Activated naive CD4-positive, alpha-beta T cell treated with anti-CD3 and anti-CD28 coated beads for 36 hours (primary cell): ENCODE measurements around the gene MYZAP. TPM values are rescaled to one million over a fixed set of nuclear protein-coding genes. Genes with fewer than 3 reads are reported as not detected.

Experiments
- CTCF ChIA-PET: fragments of 350-600 bp; sonication (Branson Sonifier 250); formaldehyde crosslinking; loops from one replicate; lab custom pipeline; 2021; ENCODE audit warnings: antibody characterized with exemption; lab: Charles Lee
- DNase-seq: peaks from one replicate; pipeline ENCODE4 v3.0.0-alpha.2; 2020
- H3K27ac Mint-ChIP-seq: one replicate; pipeline ENCODE4 v1.8.0; 2021; ENCODE audit warnings: mild to moderate bottlenecking, mixed read lengths
- H3K27me3 Mint-ChIP-seq: one replicate; pipeline ENCODE4 v1.8.0; 2021; ENCODE audit warnings: low read depth, mixed read lengths
- H3K36me3 Mint-ChIP-seq: one replicate; pipeline ENCODE4 v1.8.0; 2021; ENCODE audit warnings: low read depth, mixed read lengths
- H3K4me1 Mint-ChIP-seq: one replicate; pipeline ENCODE4 v1.8.0; 2021; ENCODE audit warnings: low read depth, mixed read lengths
- H3K4me3 Mint-ChIP-seq: one replicate; pipeline ENCODE4 v1.8.0; 2021; ENCODE audit warnings: mild to moderate bottlenecking, moderate library complexity, mixed read lengths
- H3K9me3 Mint-ChIP-seq: one replicate; pipeline ENCODE4 v1.8.0; 2021; ENCODE audit warnings: mixed read lengths
- intact Hi-C: fragments of 100-400 bp; cut with micrococcal nuclease; formaldehyde crosslinking; loops from one replicate; pipeline ENCODE4 v1.15.1; 2023
- total RNA-seq, 2 experiments: library from RNA; stranded (reverse); gene quantifications; one replicate each; pipeline ENCODE4 v1.2.3, GENCODE V29; 2021

The MYZAP gene
- total RNA-seq, 2 experiments from 2014 or later, result 0.38 to 0.40 TPM

- Mint-ChIP-seq H3K4me1 (peaks cover 27% of the 10 kb centered on the region), H3K4me3 (no peak overlapping the region), H3K9me3 (no peaks in the 10 kb centered on the region), H3K27ac (no peak overlapping the region), H3K36me3 (no peaks in the 10 kb centered on the region), H3K27me3 (no peaks in the 10 kb centered on the region)
- intact Hi-C loops, result no loop called here
- CTCF ChIA-PET, result interaction anchor here (0.6 to 1.1 kb wide), 2 partner anchors 8 to 555 kb away, joined by 3 read pairs; no protein-coding TSS in a partner anchor
- DNase-seq, result no peak
Observed at GRCh38 chr15:57566834-57567233, 24.9 kb upstream of the MYZAP start.

- H3K9me3 Mint-ChIP-seq, result no peaks in the 10 kb centered on the region
- H3K4me1 Mint-ChIP-seq, result peaks cover 17% of the 10 kb centered on the region
- CTCF ChIA-PET, result no interaction called here
- H3K36me3 Mint-ChIP-seq, result no peaks in the 10 kb centered on the region
- intact Hi-C loops, result no loop called here
- no peaks in the 10 kb centered on the region for H3K27me3 Mint-ChIP-seq
- H3K4me3 Mint-ChIP-seq, result no peak overlapping the region
- no peak for DNase-seq
- no peak overlapping the region for H3K27ac Mint-ChIP-seq
Observed at GRCh38 chr15:57567891-57568290, 23.8 kb upstream of the MYZAP start.

- peaks cover 14% of the 10 kb centered on the region for H3K4me1 Mint-ChIP-seq
Observed at GRCh38 chr15:57568299-57568698, 23.4 kb upstream of the MYZAP start.

GRCh38 chr15:57570340-57570739 is 21.4 kb upstream of the MYZAP start:
- intact Hi-C loops, result no loop called here
- no peak overlapping the region for H3K27ac Mint-ChIP-seq

More at GRCh38 chr15:57568299-57568698, 23.4 kb upstream of the MYZAP start:
- no peak for DNase-seq
- intact Hi-C loops, result no loop called here
- CTCF ChIA-PET, result interaction anchor here (1.4 kb wide), 1 partner anchor 8 kb away, joined by 5 read pairs; no protein-coding TSS in a partner anchor
- Mint-ChIP-seq H3K27ac (no peak overlapping the region), H3K36me3 (no peaks in the 10 kb centered on the region), H3K27me3 (no peaks in the 10 kb centered on the region), H3K9me3 (no peaks in the 10 kb centered on the region), H3K4me3 (no peak overlapping the region)

GRCh38 chr15:57570994-57571393 is 20.7 kb upstream of the MYZAP start:
- Mint-ChIP-seq H3K27ac (no peak overlapping the region), H3K4me3 (no peak overlapping the region), H3K9me3 (no peaks in the 10 kb centered on the region), H3K4me1 (no peaks in the 10 kb centered on the region), H3K36me3 (no peaks in the 10 kb centered on the region), H3K27me3 (no peaks in the 10 kb centered on the region)
- CTCF ChIA-PET, result no interaction called here
- intact Hi-C loops, result no loop called here
- DNase-seq, result no peak

More at GRCh38 chr15:57570340-57570739, 21.4 kb upstream of the MYZAP start:
- peaks cover 5% of the 10 kb centered on the region for H3K4me1 Mint-ChIP-seq
- no peak for DNase-seq
- H3K36me3 Mint-ChIP-seq, result no peaks in the 10 kb centered on the region
- no peak overlapping the region for H3K4me3 Mint-ChIP-seq
- H3K27me3 Mint-ChIP-seq, result no peaks in the 10 kb centered on the region
- CTCF ChIA-PET, result no interaction called here
- no peaks in the 10 kb centered on the region for H3K9me3 Mint-ChIP-seq

- H3K9me3 Mint-ChIP-seq, result no peaks in the 10 kb centered on the region
- CTCF ChIA-PET, result interaction anchor here (0.7 kb wide), 1 partner anchor 79 kb away, joined by 3 read pairs; no protein-coding TSS in a partner anchor
Observed at GRCh38 chr15:57571725-57572124, 20.0 kb upstream of the MYZAP start.

GRCh38 chr15:57572468-57572867 is 19.2 kb upstream of the MYZAP start:
- intact Hi-C loops, result no loop called here
- no peaks in the 10 kb centered on the region for H3K9me3 Mint-ChIP-seq
- no peak overlapping the region for H3K27ac Mint-ChIP-seq
- no peaks in the 10 kb centered on the region for H3K27me3 Mint-ChIP-seq
- DNase-seq, result no peak
- no peaks in the 10 kb centered on the region for H3K4me1 Mint-ChIP-seq
- CTCF ChIA-PET, result no interaction called here
- no peaks in the 10 kb centered on the region for H3K36me3 Mint-ChIP-seq
- H3K4me3 Mint-ChIP-seq, result no peak overlapping the region

More at GRCh38 chr15:57571725-57572124, 20.0 kb upstream of the MYZAP start:
- H3K4me3 Mint-ChIP-seq, result no peak overlapping the region
- H3K4me1 Mint-ChIP-seq, result no peaks in the 10 kb centered on the region
- no peaks in the 10 kb centered on the region for H3K36me3 Mint-ChIP-seq
- DNase-seq, result no peak
- intact Hi-C loops, result no loop called here
- no peaks in the 10 kb centered on the region for H3K27me3 Mint-ChIP-seq
- no peak overlapping the region for H3K27ac Mint-ChIP-seq

- CTCF ChIA-PET, result no interaction called here
- no peak overlapping the region for H3K4me3 Mint-ChIP-seq
- no peaks in the 10 kb centered on the region for H3K4me1 Mint-ChIP-seq
- H3K36me3 Mint-ChIP-seq, result no peaks in the 10 kb centered on the region
- intact Hi-C loops, result no loop called here
- H3K27me3 Mint-ChIP-seq, result no peaks in the 10 kb centered on the region
- H3K9me3 Mint-ChIP-seq, result no peaks in the 10 kb centered on the region
- H3K27ac Mint-ChIP-seq, result no peak overlapping the region
- DNase-seq, result no peak
Observed at GRCh38 chr15:57573151-57573550, 18.6 kb upstream of the MYZAP start.

GRCh38 chr15:57575363-57575762 is 16.3 kb upstream of the MYZAP start:
- H3K36me3 Mint-ChIP-seq, result no peaks in the 10 kb centered on the region
- no peaks in the 10 kb centered on the region for H3K27me3 Mint-ChIP-seq
- no peaks in the 10 kb centered on the region for H3K9me3 Mint-ChIP-seq
- no peak overlapping the region for H3K27ac Mint-ChIP-seq
- no peak overlapping the region for H3K4me3 Mint-ChIP-seq
- intact Hi-C loops, result no loop called here
- no peaks in the 10 kb centered on the region for H3K4me1 Mint-ChIP-seq
- no peak for DNase-seq
- CTCF ChIA-PET, result no interaction called here

GRCh38 chr15:57578288-57578900 is 13.3 kb upstream of the MYZAP start:
- Mint-ChIP-seq H3K27me3 (no peaks in the 10 kb centered on the region), H3K4me3 (no peak overlapping the region), H3K4me1 (no peaks in the 10 kb centered on the region), H3K27ac (no peak overlapping the region), H3K36me3 (peaks cover 2% of the 10 kb centered on the region), H3K9me3 (peaks cover 7% of the 10 kb centered on the region)
- DNase-seq, result no peak
- intact Hi-C loops, result no loop called here
- CTCF ChIA-PET, result no interaction called here

- peaks cover 12% of the 10 kb centered on the region for H3K9me3 Mint-ChIP-seq
- intact Hi-C loops, result no loop called here
- no peak for DNase-seq
- H3K4me3 Mint-ChIP-seq, result no peak overlapping the region
- no peaks in the 10 kb centered on the region for H3K4me1 Mint-ChIP-seq
- no peaks in the 10 kb centered on the region for H3K27me3 Mint-ChIP-seq
- peaks cover 2% of the 10 kb centered on the region for H3K36me3 Mint-ChIP-seq
- CTCF ChIA-PET, result no interaction called here
- no peak overlapping the region for H3K27ac Mint-ChIP-seq
Observed at GRCh38 chr15:57580428-57580827, 11.3 kb upstream of the MYZAP start.

GRCh38 chr15:57580866-57581265 is 10.8 kb upstream of the MYZAP start:
- CTCF ChIA-PET, result no interaction called here
- Mint-ChIP-seq H3K27me3 (no peaks in the 10 kb centered on the region), H3K4me3 (no peak overlapping the region), H3K4me1 (no peaks in the 10 kb centered on the region), H3K36me3 (peaks cover 2% of the 10 kb centered on the region), H3K9me3 (peaks cover 12% of the 10 kb centered on the region), H3K27ac (no peak overlapping the region)
- intact Hi-C loops, result no loop called here
- no peak for DNase-seq

- H3K9me3 Mint-ChIP-seq, result peaks cover 12% of the 10 kb centered on the region
- peaks cover 2% of the 10 kb centered on the region for H3K36me3 Mint-ChIP-seq
- CTCF ChIA-PET, result no interaction called here
- DNase-seq, result no peak
- peaks cover 8% of the 10 kb centered on the region for H3K4me1 Mint-ChIP-seq
- H3K4me3 Mint-ChIP-seq, result no peak overlapping the region
- no peak overlapping the region for H3K27ac Mint-ChIP-seq
- H3K27me3 Mint-ChIP-seq, result no peaks in the 10 kb centered on the region
- intact Hi-C loops, result no loop called here
Observed at GRCh38 chr15:57582090-57582489, 9.6 kb upstream of the MYZAP start.
